ENCODE measurements around the gene SLC30A9. TPM values are rescaled to one million over a fixed set of nuclear protein-coding genes. Genes with fewer than 3 reads are reported as not detected.

The SLC30A9 gene
- polyA plus RNA-seq, 1 donor from 2014 or later, result 20.5 TPM

Other genes with a start within 250 kb of the SLC30A9 start
- not detected for gene PHOX2B, start 241.8 kb upstream of the SLC30A9 start, polyA plus RNA-seq (ENCODE audit: insufficient read depth, low read depth, low replicate concordance)
- gene TMEM33, start 55.1 kb upstream of the SLC30A9 start, polyA plus RNA-seq (ENCODE audit: insufficient read depth, low read depth, low replicate concordance), result 22.5 TPM
- gene DCAF4L1, start 8.8 kb upstream of the SLC30A9 start, polyA plus RNA-seq (ENCODE audit: insufficient read depth, low read depth, low replicate concordance), result not detected
- gene BEND4, start 162.1 kb downstream of the SLC30A9 start, polyA plus RNA-seq (ENCODE audit: insufficient read depth, low read depth, low replicate concordance), result 0.07 TPM